DMS 273 (cell line): ENCODE measurements around the gene SIGLEC5.

Source experiments
- DNase-seq: peaks from one replicate; lab custom pipeline; 2025; ENCODE audit not compliant: unreplicated experiment; lab: John Stamatoyannopoulos, UW

The SIGLEC5 gene

GRCh38 chr19:51590441-51590840, 39.8 kb downstream of the SIGLEC5 start:
- no peak for DNase-seq

GRCh38 chr19:51589511-51589910, 40.7 kb downstream of the SIGLEC5 start:
- DNase-seq = no peak

- DNase-seq = no peak
Observed at GRCh38 chr19:51587264-51588191, 42.7 kb downstream of the SIGLEC5 start.

DNA sequence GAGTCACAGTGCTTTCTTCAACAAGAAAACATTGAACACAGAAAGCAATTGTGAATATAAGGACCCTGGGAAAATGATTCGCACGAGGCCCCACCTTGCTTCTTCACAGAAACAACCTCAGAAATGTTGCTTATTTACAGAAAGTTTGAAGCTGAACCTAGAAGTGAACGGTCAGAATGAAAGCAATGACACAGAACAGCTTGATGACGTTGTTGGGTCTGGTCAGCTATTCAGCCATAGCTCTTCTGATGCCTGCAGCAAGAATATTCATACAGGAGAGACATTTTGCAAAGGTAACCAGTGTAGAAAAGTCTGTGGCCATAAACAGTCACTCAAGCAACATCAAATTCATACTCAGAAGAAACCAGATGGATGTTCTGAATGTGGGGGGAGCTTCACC, 43.4 kb downstream of the SIGLEC5 start:
- DNase-seq = no peak

GRCh38 chr19:51586103-51586728, 44.0 kb downstream of the SIGLEC5 start:
- DNase-seq = no peak

GRCh38 chr19:51576850-51577249, 53.4 kb downstream of the SIGLEC5 start:
- DNase-seq = no peak

DNA sequence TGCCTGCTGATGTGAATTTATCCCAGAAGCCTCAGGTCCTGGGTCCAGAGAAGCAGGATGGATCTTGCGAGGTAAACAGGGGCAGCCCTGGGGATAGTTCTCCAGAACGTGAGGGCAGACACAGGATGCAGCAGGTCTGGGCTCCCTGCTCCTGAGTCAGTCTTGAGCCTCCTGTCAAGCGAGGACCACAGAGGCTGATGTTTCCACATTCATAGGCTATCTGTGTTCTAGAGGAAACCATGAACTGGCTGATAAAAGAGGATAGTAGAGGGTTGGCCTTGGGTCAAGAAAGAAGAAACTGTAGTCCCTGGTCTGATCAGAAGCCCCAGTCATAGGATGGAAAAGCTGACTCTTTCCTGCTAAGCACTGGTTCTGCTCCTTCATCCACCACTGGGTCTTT, 56.9 kb downstream of the SIGLEC5 start:
- DNase-seq = no peak

DNA sequence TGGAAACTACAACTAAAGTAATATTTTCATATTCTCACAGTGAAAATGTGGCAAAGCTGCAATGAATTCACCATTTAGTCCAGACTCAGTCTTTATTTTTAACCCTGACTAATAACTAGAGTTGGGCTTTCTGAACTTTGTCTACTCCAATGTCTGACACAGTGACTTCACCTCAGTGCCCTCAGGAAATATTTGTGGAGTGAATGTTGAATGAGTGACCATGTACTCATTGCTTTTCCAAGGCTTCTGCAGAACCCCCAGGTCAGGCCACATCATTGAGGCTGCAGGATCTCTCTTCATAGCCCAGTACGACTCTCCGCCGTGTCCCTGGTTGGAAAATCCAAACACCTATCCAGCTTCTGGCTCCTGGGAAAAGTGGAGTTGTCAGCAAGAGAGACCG, 57.3 kb downstream of the SIGLEC5 start:
- DNase-seq = no peak

- DNase-seq = no peak
Observed at GRCh38 chr19:51572410-51572809, 57.8 kb downstream of the SIGLEC5 start.

- peak; percentile 24 for DNase-seq
Observed at GRCh38 chr19:51571599-51571998, 58.6 kb downstream of the SIGLEC5 start.

GRCh38 chr19:51570962-51571575, 59.1 kb downstream of the SIGLEC5 start, which contains the start of gene ZNF175:
Gene ZNF175, plus strand, starts transcription at chr19:51571283. Its CDS starts 2,047 bp downstream, at chr19:51573330.
- peak; percentile 98 for DNase-seq

DNA sequence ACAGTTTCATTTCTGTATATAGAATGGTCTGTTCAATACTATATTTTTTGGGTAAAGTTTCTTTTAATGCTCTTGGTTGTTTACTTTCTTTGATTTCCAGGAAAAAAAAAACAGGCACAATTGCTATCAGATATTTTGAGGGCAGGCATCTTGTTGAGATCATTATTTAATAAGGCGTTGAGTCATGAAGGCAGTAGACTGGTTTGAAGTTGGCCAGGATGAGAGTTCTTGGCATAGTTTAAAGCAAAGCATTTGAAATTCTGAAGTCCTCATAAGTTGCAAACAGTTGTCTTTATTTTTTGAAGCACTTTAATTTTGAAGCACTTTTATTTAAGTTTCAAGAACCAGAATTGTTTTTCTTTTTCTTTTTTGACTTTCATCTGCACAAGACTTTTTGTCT, 61.7 kb downstream of the SIGLEC5 start:
- no peak for DNase-seq

DNA sequence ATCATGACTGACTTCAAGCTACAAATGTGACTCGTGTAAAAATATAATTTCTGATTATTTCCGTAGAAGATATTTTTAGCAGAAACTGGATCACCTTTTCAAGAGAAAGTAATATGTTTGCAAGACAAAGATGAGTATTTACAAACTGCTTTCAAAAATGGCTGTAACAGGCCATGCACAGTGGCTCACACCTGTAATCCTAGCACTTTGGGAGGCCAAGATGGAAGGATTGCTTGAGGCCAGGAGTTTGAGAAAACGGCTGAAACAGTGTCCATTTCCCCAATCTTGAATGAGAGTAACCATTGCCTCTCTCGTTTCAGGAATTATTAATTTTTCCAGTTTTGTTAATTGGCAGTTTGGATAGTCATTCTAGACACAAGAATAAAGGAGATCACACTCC, 62.6 kb downstream of the SIGLEC5 start:
- DNase-seq = no peak

GRCh38 chr19:51566489-51567100, 63.6 kb downstream of the SIGLEC5 start:
- no peak for DNase-seq

DNA sequence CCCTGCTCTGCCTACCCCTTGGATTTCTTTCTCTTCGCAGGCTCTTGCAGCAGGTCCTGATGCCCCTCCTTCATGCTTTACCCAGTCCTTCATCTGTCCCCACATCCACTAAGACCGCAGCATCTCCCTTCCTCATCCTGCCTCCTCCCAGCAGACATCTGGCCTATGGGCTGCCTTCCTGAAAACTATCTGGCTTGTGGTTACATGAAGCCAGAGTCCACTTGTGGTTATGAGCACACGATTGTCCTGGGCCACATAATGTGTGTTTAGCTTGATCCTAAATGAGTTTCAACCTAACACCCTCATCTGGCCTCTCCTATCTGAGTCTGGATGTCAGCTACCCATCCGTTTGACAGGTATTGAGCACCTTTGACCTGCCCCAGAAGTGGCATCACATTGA, 64.6 kb downstream of the SIGLEC5 start:
- no peak for DNase-seq

DNA sequence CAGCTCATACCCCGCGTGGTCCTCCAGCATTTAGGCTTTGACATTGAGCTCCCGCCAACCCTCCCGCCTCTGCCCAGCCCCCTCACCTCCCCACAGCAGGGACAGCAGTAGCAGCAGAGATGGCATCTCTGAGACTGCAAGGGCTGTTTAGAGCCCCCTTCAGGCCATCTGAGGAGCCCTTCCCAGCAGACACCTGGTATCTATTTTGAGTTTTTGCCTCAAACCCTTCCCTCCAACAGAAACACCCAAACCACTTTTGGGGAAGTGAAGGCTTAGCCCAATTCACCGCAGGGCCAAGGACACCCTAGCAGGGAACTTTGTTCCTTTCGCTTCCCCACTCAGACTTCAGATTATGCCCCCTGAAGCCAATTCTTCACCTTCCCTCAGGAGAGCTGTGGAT, 65.4 kb downstream of the SIGLEC5 start:
- DNase-seq = no peak
